ENCODE data around the gene NLE1.

The NLE1 gene

DNA sequence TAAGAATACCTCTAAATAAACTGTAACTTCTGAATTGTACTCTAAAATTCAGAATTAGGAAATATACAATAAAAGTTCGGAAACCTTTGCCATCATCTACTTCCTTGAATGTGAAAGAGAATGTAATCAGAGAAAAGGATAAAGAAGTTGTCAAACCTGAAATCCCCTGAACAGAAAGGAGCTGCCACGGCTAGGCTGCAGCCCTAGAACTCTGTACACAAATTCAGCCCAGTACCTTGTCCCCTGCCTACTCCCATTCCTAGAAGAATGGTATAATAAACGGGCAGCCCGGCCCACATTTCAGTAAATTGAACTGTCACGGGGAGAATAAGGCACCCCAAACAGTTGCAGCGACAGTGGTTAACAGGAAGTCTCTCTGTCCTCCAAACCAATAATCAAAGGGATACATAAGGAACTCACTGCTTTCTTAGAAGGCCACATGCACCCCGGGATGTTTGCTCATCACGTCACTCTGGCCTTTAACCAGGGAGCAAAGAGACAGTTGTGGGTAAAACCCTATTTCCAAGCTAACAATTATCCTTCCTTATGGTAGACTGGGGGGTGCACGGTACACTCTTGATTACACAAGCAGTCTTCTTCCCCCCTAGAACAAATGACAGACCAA, 54.3 kb downstream of the NLE1 start:
- no peak for DNase-seq (ENCODE audit: low read depth in 2 of 2)

DNA sequence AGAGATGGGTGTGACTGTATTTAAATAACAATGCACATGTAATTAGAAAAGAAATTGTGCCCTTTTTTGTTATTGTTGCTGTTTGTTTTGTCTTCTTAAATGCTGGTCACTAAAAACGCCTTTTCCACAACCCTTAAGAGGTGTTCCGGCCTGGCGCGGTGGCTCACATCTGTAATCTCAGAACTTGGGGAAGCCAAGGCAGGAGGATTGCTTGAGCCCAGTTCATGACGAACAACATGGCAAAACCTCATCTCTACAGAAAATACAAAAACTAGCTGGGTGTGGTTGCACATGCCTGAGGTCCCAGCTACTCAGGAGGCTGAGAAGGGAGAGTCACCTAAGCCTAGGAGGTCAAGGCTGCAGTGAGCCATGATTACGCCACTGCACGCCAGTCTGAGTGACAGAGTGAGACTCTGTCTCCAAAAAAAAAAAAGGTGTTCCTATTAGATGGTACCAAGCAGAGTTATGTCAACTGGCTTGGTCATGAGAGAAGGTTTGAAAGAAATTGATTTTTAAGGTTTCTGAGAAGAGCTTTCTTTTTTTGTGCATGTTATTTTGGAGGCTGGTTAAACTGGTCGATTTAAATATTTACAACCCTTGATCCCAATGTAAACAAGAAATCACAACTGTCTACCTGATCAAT, 55.1 kb downstream of the NLE1 start:
- no peak for DNase-seq (ENCODE audit: low read depth in 2 of 2)

DNA sequence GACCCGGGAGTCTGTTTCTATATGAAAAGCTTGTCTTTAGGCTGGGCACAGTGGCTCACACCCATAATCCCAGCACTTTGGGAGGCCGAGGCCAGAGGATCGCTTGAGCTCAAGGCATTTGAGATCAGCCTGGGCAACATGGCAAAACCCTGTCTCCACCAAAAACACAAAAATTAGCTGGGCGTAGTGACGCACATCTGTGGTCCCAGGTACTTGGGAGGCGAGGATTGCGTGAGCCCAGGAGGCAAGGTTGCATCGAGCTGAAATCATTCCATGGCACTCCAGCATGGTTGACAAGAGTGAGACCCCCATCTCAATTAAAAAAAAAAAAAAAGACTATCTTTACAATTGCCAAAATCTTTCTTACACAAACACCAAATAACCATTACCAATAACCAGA, 55.9 kb downstream of the NLE1 start:
- DNase-seq (ENCODE audit: low read depth in 2 of 2), result no peak

DNA sequence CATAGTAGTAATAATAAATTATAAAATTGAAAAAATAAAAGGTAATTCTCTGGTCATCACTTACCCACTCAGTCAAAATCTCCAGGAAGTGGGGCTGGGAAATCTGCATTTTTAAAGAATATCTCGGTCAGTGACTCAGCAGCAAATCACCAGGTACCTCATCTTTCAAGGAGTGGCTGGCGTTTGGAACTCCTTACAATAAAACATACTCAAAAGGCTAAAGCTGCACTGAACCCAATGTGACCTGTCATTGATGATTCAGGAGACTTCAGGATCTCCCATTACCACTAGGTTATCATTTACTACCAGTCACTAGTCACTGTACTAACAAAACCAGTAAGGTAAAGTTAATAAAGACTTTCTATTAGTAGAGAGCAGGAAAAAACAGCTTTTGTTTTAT, 57.1 kb downstream of the NLE1 start:
- no peak for DNase-seq (ENCODE audit: low read depth in 2 of 2)

DNA sequence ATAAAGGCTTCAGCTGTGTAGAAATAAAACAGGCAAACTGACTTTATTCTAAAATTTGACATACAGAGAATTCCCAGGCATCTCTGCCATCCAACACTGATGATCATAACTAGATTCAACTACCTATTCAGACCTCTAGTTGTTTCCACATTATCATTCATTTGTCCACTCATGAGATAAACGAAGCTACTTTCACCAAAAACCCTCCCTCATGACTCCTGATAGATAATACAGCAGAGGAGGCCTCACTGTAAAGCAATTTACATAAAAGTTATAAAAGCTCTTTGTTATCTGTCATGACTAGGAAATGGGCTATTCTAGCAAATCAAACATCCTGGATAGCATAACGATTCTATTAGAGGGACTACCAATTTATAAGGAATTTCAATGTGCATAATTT, 59.0 kb downstream of the NLE1 start:
- no peak for DNase-seq (ENCODE audit: low read depth in 2 of 2)

DNA sequence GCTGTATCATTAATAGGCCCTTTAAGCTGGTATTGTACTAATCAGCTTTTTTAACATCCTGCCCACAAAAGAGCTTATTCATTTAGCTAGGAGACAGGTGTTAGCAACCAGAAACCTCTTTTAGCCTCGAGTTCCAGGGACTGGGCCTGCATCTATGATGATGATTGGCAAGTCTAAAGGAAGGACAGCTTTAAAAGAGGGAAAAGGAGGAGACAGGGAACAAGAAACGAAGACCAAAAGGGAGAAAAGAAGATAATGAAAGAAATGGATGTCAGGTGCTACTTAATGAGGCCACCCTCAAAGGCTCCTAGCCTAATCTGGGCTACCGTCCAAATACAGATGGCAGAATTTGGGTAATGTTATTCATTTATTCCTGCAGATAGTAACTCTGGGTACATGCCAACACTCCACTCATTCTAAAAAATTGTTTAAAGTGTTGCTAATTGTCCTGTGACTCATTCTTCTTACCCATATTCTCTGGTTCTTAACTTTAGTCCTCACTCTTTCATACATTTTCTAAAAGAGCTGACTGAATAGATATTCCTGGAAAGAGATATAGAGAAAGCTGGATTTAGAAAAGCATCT, 59.9 kb downstream of the NLE1 start:
- DNase-seq (ENCODE audit: low read depth in 2 of 2), result peak; percentile 67 to 71

DNA sequence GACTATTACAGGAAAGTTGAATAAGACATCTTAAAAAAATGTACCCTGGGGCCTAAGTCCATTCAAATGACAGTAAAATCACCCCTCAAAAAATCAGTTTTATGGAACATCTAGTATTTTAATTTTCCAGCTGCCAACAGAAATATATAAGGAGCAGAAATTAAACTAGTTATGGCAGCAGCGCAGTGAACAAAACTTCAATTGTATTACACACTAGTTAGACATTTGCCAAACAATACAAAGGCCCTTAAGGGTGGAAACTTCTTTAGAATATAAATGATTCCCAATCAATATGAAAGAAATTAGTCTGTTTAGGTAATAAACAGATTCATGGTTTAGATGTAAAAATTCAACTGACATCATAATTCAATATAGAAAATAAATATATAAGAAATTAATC, 60.5 kb downstream of the NLE1 start:
- no peak for DNase-seq (ENCODE audit: low read depth in 2 of 2)

DNA sequence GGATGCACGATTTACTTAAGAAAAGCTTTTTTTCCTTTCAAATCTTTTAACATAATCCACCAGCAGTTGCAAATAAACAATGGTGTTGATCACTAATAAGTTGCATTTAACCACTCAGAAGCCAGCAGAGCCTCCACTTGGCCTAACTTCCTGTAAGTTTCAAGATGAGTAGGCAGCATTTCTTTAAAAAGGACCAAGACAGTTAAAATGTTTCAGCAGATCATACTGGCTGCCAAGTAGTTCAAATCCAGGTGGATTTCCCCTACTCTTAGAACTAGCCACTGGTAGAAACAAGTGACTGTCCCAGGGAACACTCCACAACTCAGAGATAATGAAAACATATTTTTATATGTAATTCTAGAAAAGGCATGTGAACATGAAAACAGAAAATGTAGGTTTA, 61.6 kb downstream of the NLE1 start:
- no peak for DNase-seq (ENCODE audit: low read depth in 2 of 2)

DNA sequence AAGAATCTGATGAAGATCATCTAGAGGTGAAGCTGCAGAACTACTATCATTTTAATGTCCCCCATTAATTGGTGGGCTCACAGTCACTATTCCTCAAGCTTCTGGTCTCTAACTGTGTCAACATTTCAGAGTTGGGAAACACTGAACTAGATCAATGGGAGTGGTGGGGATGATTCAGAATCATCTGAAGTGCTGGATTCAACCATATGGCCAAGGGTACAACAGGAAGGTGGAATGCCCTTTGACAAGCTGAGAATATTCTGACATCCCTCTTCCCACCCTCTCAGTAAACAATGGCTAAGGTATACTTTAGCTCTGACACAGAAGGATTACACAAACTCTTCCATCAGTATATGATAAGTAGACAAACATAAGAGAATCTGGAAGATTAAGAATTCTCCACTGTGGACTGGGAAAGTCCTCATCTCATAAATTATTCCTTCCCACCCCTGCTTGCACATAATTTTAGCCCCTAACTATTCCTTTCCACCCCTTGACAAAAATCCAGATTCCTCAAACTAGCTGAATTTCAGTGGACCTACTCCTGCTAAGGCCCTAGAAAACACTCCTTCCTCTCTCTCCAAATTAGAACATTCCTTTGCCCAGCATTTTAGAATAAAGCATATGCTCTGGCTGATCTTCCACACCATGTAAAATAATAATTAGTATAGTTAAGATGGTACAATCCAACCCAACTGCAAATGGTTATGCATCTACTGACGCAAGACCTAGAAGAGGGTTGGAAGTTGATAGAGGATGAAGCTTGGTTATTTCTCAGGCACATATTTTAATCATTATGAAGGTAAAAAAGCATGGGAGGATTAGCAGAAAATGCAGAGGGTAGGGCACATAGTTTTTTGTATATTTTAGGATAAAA, 62.3 kb downstream of the NLE1 start:
- DNase-seq (ENCODE audit: low read depth in 2 of 2), result no peak
